DMS53 (cell line): Measurements from ENCODE around the gene NCR2.

ENCODE experiments used
- DNase-seq: peaks from one replicate; lab custom pipeline; 2025; lab: John Stamatoyannopoulos, UW

Gene NCR2

GRCh38 chr6:41331401-41332150 lies 3.8 kb upstream of the NCR2 start:
- DNase-seq = no peak

DNA sequence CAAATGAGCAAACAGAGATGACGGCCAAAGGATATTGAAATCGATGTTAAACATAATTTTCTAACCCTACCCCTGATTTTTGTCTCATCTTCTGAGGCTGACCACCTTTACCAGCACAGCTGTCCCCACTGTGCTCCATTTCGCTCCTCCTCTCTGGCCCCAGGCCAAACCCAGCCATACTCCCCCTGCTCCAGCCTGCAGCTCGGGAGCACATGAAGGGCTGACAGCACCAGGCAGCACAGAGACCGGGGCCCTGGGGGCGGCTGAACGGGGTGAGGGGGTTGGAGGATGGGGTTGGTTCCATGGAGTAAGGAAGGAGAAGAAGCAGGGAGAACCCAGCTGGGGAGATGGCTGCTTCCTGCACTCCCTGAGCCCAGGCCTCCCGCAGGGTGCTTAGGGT lies 3.2 kb upstream of the NCR2 start:
- no peak for DNase-seq

GRCh38 chr6:41332842-41333736 lies 2.3 kb upstream of the NCR2 start:
- DNase-seq = no peak

DNA sequence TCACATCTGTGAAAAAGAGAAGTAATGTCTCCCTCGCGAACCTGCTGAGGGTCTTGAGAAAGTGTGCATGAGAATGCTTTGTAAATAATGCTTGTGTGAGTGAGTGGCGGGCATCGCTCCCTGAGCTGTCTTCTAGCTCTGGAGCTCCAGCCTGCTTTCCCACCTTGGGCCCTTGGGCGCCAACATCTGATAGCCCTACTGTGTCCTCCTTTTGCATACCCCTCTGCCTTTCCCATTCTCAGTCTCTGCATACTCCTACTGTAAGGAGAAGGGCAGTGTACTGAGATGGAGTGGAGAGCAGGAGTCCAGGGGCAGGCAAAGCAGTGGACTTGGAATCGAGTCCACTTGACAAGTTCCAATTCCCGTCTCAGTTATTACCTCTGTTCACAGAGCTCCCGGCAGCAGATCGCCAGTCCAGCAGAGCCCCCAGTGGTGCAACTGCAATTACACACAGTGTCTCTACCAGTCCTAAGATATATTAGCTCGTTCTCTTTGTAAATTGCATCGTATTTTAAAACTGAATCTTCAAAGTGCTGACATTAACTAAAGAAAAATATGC lies 847 bp upstream of the NCR2 start:
- peak; percentile 14 for DNase-seq

DNA sequence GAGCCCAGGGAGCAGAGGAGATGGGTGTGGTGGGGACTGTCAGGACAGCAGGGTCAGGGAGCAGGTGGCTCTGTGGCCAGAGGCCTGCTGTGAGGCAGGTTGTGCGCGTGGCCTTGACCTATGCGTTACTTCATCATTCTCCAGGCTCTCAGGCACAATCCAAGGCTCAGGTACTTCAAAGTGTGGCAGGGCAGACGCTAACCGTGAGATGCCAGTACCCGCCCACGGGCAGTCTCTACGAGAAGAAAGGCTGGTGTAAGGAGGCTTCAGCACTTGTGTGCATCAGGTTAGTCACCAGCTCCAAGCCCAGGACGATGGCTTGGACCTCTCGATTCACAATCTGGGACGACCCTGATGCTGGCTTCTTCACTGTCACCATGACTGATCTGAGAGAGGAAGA lies 535 bp downstream of the NCR2 start:
- DNase-seq = peak; percentile 13

- no peak for DNase-seq
Measured at GRCh38 chr6:41336824-41337223, 1.4 kb downstream of the NCR2 start.

DNA sequence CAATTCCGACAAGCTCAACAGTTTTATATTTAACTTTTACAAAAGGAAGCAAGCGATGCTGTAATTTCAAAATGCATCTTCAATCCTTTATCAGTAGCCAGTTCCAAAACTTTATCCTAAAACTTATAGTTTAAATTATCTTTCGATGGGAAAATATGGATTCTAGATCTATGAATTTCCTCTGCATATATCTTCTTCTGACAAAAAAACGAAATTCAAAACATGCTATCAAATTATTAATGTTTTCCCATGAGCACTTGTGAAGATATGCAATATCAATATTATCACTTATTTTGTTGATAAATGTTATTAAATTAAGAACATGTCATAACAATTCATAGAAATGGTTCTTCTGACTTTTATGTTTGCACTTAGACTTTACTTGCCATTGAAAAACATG lies 2.3 kb downstream of the NCR2 start:
- DNase-seq = no peak

- no peak for DNase-seq
Measured at GRCh38 chr6:41338659-41339058, 3.3 kb downstream of the NCR2 start.

GRCh38 chr6:41341580-41341979 lies 6.2 kb downstream of the NCR2 start:
- DNase-seq = no peak

GRCh38 chr6:41342241-41342640 lies 6.8 kb downstream of the NCR2 start:
- DNase-seq = no peak

DNA sequence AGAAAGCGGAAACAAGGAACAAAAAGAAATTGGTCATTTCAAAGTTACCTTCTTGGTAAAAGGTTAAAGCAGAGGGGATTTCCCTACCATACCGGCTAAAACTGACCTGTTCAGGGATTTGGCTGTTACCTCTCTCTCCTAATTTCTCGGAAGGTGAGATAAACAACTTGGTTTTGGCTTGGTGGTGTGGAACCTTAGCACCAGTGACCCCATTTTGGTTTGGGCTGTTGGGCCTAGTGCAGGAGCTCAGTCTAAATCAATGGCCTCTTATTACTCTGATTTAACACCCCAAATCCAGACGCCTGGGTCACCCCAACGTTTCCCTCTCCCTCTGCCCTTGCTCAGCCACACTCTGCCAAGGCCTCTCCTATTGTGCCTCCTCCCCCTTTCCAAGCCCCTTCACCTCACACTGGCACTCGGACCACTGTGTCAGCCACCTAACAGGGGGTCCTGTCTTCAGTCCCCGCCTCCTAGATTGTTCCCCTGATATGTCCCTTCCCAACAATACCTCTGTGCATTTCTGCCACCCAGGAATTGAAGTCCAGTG lies 8.3 kb downstream of the NCR2 start:
- DNase-seq = no peak

DNA sequence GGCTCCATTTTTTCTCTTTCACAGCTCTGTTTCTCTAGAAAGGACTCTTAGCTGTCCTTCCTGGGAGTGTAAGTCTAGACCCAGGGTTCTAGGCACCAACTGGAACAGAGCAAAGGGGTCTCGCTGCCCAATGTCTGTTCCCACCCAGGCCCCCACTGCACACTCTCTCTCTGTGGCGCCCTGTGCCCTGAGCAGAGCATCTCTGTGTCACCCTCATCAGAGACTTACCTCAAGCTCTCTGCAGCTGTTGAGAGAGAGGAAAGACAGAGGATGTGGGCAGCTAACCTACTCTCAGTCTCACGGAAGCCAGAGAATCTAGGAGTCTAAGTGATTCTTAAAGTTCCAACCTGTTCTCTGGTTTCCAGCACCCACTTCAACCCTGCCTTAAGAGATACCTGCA lies 9.5 kb downstream of the NCR2 start:
- no peak for DNase-seq

DNA sequence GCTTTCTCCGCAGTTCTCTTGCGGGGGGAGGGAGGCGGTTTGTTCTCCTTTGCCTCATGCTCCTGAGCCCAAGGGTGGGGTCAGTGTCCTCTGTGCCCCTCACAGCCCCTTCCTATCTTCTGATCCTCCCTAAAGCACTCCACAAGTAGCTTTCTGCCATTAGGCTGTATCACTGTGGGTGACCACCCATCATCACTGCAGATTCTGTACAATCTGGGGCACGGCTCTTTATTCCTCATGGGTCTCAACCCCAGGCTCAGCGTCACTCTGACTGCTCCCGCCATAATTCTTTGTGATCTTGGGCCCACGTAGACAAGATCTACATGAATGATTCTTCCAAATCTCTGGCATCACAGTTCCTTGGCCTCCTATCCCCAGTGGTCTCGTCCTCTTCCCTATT lies 10.5 kb downstream of the NCR2 start:
- no peak for DNase-seq

- no peak for DNase-seq
Measured at GRCh38 chr6:41346441-41346840, 11.0 kb downstream of the NCR2 start.

- no peak for DNase-seq
Measured at GRCh38 chr6:41347378-41348050, 12.1 kb downstream of the NCR2 start.

DNA sequence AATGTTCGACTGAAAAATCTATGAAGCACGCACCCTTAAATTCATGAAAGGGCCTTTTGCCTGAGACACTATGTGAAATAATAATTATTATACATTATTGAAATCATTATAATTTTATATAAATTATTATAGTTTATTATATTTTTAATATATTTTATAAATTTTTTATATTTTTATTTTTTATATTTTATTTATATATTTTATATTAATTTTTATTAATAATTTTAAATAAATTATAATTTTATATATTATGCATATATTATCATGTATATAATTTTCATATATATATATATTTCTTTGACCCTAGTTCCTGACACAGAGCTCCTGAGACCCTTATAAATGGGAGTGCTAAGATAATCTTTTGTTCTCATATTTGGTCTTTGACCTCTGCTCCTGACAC lies 13.5 kb downstream of the NCR2 start:
- no peak for DNase-seq

DNA sequence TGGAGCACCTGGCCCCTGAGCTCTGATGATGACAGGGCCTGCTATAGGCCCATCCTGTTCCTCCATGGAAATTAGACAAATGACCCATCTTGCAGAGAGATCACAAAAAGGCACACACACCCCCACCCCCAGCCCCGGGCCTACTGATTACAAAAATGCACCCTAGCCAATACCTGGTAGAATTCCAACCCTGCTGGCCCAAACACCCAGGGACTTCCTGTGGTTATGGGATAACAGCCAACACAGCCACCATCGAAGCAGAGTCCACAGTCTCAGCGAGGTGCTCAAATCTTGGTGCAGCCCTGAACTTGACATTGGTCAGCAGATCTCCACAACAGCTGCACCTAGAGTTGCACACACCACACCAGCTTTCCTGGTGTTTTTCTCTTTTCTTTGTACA lies 17.0 kb downstream of the NCR2 start:
- DNase-seq = no peak

DNA sequence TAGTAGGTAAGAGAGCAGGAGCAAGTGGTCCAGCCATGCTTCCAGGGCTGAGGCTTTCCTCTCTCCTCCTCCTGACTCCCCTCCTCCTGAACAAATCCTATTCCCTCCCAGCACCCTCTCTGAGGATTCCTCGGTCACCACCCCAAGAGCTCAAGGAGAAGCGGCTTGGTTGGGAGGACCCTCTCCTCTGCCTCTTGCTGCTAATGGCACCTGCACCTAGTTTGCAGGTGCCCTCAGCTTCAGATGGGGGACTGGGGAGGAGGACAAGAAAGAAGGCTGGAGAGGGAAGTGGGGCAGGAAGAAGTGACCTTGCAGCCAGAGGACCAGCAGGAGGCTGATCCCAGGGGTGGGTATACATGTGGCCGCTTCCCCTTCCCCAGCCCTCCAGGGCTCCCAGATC lies 17.5 kb downstream of the NCR2 start:
- DNase-seq = no peak

GRCh38 chr6:41353333-41353732 lies 17.9 kb downstream of the NCR2 start:
- no peak for DNase-seq

GRCh38 chr6:41355952-41356351 lies 20.5 kb downstream of the NCR2 start:
- peak; percentile 23 for DNase-seq

- DNase-seq = peak; percentile 45
Measured at GRCh38 chr6:41356825-41357224, 21.4 kb downstream of the NCR2 start.

DNA sequence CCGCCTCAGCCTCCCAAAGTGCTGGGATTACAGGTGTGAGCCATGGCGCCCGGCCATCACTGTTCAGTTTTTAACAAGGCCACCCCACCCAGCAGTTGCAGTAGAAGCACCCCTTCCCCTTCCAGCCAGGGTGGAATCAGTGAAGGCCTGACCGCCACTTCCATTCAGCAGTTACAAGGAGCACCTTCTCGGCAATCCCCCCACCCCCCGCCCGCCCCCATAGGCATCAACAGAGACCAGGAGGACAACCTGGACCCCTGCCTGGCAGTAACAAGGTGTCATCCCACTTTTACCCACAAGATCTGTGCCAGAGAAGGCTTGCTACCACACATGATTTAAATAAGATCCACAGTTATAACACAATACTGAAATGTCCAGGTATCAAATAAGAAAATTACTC lies 23.1 kb downstream of the NCR2 start:
- DNase-seq = no peak
